Panc1 (cell line): ENCODE measurements around the gene MXRA8.
A peak's percentile ranks its signal among the peaks of the same experiment; 100 is the strongest.

Experiments
- POLR2AphosphoS5 ChIP-seq: IDR thresholded peaks from 2 replicates; pipeline ENCODE4 v1.6.1; 2012; ENCODE audit warnings: mild to moderate bottlenecking, low read depth, low read length, moderate library complexity
- REST ChIP-seq, 2 experiments: IDR thresholded peaks; 2 replicates each; pipeline ENCODE4 v1.6.1; 2011 to 2012; ENCODE audit warnings: low read depth in 2 of 2, control low read depth in 1 of 2, low read length in 1 of 2, mild to moderate bottlenecking in 1 of 2, moderate library complexity in 1 of 2; ENCODE audit not compliant: insufficient read depth in 1 of 2
- SIN3A ChIP-seq: IDR thresholded peaks from 2 replicates; pipeline ENCODE4 v1.6.1; 2012; ENCODE audit warnings: low read depth, mild to moderate bottlenecking, low read length, moderate library complexity, borderline replicate concordance; ENCODE audit not compliant: insufficient read depth
- TF ChIP-seq, protein P1 (sequence below): fragments of 450-650 bp; IDR thresholded peaks from 2 replicates; pipeline ENCODE4 v1.5.1; 2017; ENCODE audit warnings: mild to moderate bottlenecking

DNA sequence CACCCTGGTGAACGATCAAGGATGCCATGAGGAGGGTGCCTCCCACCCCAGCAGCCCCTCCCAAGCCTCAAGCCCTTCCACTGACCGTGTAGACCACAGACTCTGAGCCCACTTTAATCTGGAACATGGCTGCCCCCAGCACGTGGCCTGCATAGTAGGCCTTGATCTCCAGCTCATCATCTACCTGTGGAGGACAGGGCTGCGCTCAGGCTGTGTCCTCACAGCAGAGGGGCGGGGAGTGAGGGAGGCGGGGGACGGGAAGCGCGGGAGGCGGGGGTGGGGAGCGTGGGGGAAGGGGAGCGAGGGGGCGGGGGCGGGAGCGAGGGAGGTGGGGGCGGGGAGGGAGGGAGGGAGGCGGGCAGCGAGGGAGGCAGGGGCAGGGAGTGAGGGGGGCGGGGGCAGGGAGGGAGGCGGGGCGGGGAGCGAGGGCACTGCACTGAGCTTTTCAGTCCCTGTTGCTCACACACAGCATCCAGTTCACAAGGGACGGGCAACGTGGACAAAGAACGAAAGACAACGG is 42.9 kb downstream of the MXRA8 start:
- TF ChIP-seq, protein P1, sequence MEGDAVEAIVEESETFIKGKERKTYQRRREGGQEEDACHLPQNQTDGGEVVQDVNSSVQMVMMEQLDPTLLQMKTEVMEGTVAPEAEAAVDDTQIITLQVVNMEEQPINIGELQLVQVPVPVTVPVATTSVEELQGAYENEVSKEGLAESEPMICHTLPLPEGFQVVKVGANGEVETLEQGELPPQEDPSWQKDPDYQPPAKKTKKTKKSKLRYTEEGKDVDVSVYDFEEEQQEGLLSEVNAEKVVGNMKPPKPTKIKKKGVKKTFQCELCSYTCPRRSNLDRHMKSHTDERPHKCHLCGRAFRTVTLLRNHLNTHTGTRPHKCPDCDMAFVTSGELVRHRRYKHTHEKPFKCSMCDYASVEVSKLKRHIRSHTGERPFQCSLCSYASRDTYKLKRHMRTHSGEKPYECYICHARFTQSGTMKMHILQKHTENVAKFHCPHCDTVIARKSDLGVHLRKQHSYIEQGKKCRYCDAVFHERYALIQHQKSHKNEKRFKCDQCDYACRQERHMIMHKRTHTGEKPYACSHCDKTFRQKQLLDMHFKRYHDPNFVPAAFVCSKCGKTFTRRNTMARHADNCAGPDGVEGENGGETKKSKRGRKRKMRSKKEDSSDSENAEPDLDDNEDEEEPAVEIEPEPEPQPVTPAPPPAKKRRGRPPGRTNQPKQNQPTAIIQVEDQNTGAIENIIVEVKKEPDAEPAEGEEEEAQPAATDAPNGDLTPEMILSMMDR = no peak
- no peak for TF ChIP-seq SIN3A
- 0 out of 2 replicates have a peak, but pooled peaks have one; percentile 30 for TF ChIP-seq POLR2AphosphoS5
- no peak for TF ChIP-seq REST (IDR thresholded peaks at IDR 0.05; ENCODE audit: insufficient read depth in 1 of 2, low read depth in 2 of 2, low read length in 1 of 2)
